Stimulated activated naive CD8-positive, alpha-beta T cell treated with anti-CD3 and anti-CD28 coated beads, Interleukin-15, Interleukin-2, amounts not matched to agents 100 U/mL and 50 U/mL, for 24 hours (primary cell): Measurements from ENCODE around the gene TTLL13.

Experiments used
- ATAC-seq: fragments of 150-1000 bp; cut with Tn5 transposase; one replicate; pipeline ENCODE4 v1.10.0; 2021
- DNase-seq: peaks from one replicate; pipeline ENCODE4 v3.0.0; 2021

Gene TTLL13

DNA sequence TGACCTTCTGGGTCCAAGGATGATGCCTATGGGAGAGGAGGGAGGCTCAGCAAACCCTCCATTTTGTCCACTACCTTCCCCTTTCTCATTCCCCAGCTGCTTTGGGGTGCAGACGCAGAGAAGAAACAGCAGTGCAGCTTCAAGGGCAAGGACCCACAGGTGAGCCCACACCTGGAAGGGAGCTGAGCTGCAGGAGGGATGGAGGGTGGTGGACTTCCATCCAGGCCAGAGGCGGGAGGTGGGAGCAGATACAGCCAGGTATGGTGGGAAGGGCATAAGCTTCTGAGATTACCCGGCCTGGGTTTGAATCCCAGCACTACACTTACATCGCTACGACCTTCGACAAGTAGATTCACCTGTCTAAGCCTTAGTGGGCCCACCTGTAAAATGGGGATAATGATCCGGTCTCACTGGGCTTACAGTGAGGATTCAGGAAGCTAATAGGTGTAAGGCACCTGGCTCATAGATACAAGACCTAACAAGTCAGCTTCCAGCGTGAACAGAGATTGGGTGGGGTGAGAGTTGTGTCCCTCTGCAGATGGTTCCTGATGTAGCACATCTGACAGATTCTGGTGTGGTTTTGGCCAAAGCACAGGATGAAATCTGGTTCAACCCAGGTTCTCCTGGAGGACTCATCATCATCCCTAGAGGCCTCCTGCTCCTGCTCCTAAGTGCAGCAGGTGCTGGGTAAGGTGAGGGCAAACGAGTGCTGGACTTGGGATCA is 31.5 kb upstream of the TTLL13 start:
- DNase-seq, result no peak
- ATAC-seq, result no peak

DNA sequence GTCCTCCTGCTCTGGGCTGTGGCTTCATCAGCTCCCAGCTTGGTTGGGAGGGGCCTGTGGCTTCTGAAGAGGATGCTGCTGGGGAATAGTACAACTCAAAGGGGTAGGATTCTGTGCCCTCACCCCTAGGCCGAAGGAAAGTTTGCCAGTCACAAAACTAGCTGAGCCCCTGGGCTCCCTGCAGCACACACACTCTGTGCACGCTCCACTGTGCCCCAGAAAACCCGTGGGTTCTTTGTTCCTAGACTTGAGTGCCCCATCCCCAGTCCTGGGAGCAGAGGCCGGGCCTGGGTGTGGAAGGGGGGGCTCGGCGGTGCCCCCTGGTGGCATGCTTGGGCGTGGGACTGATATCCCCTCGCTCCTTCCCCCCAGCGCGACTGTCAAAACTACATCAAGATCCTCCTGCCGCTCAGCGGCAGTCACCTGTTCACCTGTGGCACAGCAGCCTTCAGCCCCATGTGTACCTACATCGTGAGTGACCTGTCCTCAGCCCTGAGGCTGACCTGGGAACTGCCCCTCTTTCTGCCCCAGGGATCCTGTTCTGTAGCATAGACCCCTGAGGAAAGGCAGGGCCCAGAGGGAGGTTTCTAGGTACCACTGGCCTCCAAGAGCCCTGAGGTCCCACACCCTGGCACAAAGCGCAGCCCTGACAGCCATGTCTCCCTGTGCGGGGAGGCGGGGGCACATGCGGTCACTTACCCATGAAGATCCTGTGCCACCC is 29.8 kb upstream of the TTLL13 start:
- DNase-seq, result peak; percentile 77
- ATAC-seq, result peak; percentile 82

DNA sequence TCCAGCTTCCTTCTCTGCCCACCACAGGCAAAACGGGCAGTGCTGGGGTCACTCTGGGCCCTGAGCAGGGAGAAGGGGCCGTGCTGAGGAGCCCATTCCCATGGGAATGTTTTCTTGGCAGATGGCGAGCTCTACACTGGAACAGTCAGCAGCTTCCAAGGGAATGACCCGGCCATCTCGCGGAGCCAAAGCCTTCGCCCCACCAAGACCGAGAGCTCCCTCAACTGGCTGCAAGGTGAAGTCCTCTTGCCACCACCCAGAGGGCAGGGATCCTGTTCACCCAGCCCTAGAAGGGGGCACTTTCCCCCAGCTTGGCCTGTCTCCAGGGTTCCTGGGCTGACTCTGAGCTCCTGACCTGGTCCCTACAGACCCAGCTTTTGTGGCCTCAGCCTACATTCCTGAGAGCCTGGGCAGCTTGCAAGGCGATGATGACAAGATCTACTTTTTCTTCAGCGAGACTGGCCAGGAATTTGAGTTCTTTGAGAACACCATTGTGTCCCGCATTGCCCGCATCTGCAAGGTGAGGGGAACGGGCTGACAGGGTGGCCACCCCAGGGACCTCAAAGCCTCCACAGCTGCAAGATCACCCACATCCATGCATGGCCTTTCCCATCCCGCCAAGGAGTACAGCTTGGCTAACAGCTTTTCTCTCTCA is 28.0 kb upstream of the TTLL13 start:
- DNase-seq (peak; percentile 56), ATAC-seq (peak; percentile 29)

DNA sequence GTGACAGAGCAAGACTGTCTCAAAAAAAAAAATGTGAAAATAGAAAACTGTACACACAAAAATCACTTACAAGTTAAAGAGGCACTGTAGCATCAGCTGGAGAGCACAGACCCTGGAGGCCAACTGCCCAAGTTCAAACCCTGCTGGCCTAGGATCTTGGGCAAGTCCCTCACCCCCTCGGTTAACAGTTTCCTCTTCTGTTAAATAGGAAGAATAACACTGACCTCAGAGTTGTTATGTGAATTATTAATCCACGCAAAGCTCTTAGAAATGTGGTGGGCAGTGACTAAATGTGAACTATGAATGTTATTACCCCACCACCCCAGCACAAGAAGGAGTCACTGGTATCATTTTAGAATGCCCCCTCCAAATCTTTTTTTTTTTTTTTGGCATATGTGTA is 26.8 kb upstream of the TTLL13 start:
- DNase-seq, result no peak
- ATAC-seq, result no peak

DNA sequence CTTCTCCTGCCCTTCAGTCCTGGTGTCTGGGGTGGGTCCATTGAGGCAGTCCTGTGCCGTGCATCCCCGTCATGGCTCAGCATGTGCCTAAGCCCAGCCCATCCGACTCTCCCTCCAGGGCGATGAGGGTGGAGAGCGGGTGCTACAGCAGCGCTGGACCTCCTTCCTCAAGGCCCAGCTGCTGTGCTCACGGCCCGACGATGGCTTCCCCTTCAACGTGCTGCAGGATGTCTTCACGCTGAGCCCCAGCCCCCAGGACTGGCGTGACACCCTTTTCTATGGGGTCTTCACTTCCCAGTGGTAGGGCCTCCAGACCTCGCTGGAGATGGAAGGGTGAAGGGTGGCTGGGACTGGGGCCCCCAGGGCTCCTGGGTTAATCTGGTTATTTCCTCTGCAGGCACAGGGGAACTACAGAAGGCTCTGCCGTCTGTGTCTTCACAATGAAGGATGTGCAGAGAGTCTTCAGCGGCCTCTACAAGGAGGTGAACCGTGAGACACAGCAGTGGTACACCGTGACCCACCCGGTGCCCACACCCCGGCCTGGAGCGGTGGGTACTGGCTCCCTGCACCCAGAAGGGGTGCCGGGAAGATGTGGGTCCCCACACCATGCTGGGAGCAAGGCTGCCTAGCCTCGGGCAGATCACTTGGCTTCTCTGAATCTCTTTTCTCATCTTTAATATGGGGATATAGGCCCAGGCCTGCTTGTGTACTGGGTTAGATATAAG is 25.8 kb upstream of the TTLL13 start:
- ATAC-seq, result no peak
- no peak for DNase-seq

DNA sequence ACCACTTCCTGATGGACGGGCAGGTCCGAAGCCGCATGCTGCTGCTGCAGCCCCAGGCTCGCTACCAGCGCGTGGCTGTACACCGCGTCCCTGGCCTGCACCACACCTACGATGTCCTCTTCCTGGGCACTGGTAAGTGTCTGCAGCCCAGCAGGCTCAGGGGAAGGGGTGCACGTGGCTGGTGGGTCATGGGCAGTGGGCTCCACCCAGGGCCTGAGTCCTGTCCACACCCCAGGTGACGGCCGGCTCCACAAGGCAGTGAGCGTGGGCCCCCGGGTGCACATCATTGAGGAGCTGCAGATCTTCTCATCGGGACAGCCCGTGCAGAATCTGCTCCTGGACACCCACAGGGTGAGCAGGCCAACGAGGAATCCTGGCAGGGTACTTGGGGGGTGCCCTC is 24.3 kb upstream of the TTLL13 start:
- no peak for ATAC-seq
- no peak for DNase-seq

DNA sequence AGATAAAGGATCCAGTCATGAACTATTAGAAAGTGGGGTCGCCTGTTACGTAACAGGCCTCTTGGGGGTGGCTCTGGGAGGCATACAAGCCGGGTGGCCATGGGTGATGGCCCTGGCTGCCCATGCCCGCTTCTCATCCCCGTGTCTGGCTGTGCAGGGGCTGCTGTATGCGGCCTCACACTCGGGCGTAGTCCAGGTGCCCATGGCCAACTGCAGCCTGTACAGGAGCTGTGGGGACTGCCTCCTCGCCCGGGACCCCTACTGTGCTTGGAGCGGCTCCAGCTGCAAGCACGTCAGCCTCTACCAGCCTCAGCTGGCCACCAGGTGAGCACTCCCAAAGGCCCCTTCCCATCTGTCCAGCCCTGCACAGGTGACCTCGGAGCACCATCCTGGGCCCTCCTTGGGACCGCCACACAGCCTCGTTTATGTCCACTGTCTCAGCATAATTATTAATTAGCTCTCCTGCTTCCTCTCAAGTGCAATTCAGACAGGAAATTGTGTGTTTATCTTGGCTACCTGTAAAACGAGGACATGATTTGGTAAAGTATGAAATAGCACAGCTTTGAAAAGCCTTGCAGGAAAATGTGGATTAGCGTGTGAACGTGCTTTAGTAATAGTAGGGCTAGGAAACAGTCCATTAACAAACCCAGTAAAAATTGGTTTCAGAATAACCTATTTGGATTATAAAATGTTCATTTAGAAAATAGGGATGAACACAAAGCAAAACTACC is 23.7 kb upstream of the TTLL13 start:
- no peak for DNase-seq

DNA sequence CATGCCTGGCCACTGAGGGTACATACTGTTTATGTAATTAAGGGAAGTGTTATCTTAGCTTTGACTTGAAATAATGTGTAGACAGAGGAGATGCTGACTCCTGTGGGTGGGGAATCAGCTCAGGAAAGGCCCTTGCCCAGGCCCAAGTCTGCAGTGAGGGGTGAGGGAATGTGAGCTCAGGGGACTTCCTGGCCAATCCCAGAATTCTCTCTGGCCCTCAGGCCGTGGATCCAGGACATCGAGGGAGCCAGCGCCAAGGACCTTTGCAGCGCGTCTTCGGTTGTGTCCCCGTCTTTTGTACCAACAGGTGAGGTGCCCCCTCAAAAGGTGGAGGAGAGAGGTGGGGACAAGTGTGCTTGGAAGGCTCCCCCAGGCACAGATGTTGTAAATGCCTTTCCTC is 22.0 kb upstream of the TTLL13 start:
- ATAC-seq (no peak), DNase-seq (no peak)

More for the DNA sequence above, 23.7 kb upstream of the TTLL13 start:
- no peak for ATAC-seq

DNA sequence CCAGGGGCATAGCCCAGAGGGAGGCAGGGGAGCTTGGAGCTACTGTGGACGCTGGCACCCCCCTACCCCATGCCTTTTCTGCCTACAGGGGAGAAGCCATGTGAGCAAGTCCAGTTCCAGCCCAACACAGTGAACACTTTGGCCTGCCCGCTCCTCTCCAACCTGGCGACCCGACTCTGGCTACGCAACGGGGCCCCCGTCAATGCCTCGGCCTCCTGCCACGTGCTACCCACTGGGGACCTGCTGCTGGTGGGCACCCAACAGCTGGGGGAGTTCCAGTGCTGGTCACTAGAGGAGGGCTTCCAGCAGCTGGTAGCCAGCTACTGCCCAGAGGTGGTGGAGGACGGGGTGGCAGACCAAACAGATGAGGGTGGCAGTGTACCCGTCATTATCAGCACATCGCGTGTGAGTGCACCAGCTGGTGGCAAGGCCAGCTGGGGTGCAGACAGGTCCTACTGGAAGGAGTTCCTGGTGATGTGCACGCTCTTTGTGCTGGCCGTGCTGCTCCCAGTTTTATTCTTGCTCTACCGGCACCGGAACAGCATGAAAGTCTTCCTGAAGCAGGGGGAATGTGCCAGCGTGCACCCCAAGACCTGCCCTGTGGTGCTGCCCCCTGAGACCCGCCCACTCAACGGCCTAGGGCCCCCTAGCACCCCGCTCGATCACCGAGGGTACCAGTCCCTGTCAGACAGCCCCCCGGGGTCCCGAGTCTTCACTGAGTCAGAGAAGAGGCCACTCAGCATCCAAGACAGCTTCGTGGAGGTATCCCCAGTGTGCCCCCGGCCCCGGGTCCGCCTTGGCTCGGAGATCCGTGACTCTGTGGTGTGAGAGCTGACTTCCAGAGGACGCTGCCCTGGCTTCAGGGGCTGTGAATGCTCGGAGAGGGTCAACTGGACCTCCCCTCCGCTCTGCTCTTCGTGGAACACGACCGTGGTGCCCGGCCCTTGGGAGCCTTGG is 21.3 kb upstream of the TTLL13 start:
- DNase-seq (no peak), ATAC-seq (no peak)

DNA sequence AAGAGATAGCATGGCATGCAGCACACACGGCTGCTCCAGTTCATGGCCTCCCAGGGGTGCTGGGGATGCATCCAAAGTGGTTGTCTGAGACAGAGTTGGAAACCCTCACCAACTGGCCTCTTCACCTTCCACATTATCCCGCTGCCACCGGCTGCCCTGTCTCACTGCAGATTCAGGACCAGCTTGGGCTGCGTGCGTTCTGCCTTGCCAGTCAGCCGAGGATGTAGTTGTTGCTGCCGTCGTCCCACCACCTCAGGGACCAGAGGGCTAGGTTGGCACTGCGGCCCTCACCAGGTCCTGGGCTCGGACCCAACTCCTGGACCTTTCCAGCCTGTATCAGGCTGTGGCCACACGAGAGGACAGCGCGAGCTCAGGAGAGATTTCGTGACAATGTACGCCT is 20.4 kb upstream of the TTLL13 start:
- DNase-seq, result no peak
- ATAC-seq, result no peak

DNA sequence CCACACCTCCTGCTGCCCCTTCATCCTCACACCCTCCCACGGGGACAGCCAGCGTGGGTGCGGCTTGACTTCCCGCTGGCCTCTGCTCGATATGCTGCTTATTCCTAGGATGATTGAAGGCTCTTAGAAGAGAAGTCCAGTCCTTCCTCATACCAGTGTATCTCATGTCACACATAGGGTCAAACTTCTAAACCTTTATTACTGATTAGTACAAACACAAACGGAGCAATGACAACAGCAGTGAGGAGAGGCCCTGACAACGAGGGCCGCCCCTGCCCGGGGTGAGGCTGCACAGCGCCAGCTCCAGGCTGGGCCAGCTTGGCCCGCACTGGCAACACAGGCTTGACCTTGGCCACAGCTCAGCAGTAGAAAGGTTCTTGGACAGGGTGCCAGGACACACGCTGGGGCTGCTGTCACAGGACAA is 19.3 kb upstream of the TTLL13 start:
- ATAC-seq, result no peak
- no peak for DNase-seq

DNA sequence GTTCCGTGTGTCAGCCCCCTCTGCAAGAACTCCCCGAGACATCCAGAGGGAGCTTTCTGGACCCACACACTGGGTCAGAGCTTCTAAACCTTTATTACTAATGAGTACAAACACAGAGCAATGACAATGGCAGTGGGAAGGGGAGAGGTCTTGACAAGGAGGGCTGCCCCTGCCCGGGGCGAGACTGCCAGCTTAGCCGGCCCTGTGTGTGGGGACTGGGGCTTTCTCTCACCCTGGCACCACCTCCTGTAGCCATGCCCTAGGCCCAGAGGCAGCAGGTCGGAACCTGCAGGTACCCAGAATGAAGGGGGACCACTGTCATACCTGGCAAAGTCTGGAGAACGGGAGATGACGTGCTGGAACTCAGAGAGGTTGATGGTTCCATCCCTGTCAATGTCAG is 18.7 kb upstream of the TTLL13 start:
- no peak for ATAC-seq
- no peak for DNase-seq

DNA sequence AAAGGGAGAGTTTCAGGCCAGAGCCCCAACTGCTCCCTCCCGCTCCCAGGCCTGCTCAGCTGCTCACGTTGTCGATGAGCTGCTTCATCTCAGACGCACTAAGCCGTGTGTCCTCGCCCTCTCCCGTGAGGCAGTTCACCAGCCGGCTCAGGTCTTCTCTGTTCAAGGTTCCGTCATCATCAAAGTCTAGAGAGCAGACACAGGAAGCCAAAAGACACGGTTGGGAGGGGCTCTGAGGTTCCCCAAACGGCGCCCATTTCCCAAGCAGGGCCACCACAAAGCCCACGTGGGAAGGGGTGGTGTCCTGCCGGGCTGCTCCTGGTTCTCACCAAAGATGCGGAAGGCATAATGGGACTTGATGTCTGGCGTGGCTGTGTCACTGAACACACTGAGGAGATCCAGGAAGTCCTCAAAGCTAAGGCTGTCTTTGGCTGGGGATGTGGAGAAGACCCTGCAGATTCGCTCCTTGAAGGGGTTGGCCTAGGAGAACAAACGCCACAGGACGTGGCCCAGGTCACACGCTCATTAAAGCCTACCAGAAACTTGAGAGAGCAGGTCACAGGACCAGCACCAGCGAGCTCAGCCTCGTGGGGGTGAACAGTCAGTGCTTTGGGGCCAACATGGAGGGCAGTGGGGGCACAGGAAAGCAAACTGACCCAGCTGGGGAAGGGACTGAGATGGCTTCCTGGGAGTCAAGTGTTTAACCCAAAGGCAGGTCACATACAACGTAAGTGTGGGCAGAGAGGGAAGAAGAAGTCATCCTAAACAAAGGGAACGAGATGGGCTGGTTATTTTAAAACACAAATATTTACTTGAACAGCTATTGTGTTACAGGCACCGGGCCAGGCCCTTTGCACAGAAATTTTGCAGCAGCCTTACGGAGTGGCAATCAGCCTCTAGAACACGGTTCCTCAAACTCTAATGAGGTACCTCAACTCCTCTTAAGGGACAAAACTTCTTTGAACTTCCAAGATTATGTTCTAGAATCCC is 18.0 kb upstream of the TTLL13 start:
- DNase-seq (peak; percentile 69), ATAC-seq (peak; percentile 28)

DNA sequence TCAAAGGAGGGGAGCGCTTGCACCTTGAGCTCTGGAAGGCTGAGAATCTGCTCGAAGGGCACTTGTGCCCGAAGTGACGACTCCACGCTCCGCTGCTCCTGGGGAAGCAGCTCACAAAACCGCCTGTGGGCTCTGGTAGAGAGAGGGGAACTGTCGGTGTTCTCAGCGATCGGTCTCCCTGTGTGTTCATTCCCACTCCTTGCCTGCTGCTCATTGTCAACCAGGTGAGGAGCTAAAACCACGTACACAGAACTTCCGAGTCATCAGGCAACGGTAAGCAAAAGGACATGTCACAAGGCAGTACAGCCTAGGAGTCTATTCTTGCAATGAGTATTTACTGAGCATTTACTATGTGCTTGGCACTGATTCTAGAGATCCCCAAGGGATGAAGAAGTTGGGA is 17.2 kb upstream of the TTLL13 start:
- no peak for ATAC-seq
- no peak for DNase-seq

DNA sequence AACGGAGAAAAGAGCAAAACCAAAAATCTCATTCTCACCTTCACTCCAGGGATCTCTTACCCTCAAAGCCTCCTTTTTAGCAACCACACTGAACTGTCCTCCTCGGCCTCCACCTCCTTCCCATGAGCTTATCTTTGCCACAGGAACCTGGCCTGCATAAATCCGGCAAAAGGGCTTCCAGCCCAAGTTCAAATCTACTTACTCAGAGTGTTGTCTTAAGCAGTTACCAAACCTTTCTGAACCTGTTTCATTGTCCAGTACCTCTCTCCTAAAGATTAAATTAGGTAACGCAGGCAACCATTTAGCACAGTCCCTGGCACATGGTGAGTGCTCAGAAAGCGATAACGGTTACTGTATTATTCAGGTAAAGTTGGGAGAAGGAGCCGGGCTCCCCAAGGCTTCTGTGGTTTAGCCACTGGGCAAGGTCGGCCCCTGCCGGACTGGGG is 16.4 kb upstream of the TTLL13 start:
- DNase-seq (no peak), ATAC-seq (no peak)

DNA sequence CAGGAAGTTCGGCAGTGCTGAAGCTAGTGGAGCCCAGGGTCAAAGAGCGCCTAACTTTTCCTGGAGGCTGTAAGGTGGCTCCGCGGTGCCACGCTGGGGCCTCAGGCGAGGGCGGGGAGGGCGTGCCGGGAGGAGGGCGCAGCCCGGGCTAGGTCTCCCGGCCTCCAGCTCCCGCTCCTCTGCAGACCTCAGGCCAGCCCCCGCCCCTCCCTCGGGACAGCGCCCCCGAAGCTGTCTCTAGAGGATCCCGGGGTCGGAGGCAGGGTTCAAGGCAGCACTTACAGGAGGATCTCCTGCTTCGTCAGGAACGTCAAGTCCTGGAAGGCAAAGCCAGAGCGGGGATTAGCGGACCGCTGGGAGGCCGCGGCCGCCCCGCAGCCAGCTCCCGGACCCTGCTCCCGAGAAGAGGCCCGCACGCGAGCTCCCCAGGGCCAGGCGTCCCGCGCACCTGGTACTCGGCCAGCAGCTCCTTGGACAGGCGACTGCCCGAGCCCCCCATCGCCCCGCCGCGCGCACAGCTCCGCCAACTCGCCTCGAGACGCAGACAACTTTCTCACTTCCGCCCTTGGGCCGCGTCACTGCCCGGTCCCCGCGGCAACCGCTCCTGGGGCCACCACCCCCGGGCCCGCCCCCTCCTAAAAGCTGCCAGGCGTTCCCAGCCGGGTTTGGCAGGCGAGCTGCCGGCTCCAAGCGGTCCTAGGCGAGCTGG is 15.8 kb upstream of the TTLL13 start, which contains the start of gene CIB1:
CIB1 (minus strand) TSS at position 555 of the 709 bp plus-strand sequence; CDS start at position 499, 56 bp downstream.
- peak; percentile 91 for ATAC-seq
- DNase-seq, result peak; percentile 97

DNA sequence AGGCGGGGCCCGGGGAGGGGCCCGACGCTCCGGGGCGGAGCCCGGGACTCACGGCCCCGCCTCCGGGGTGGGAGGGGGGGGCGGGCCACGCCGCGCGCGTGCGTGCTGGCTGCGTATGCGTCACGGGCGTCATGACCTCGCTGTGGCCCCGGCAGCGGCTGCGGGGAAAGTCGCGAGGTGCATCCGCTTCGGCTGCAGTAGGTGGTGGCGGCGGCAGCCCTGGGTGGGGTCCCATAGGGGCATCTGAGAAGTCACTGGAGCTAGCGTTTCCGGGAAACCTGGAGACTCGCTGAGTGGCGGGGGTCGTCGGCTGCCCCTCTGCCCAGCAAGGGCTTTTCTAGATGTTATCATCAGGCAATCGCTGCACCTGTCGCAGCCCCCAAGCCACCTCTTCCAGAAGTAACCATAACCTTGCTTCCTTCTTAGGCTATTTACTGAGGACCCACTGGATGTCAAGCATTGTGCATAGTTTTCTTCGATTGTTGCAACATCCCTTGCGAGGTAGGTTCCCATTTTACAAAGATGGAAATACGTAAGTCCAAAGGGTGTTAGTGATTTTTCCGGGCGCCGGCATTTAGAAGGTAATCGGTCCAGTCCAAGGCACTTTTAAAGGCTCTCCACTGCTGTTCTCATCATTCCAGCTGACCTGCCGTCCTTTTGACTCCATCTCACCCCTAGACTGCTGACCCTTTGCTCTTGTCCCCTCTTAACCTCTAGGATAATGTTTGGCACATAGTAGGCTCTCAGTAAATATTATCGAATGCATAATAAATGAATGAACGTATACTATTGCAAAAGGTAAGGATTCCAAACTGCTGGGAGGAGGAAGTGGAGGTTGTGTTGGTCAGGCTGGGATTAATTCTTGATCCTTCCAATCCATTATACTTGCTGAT is 15.0 kb upstream of the TTLL13 start, which contains the start of gene GDPGP1:
GDPGP1 (plus strand) TSS at position 114 of the 893 bp plus-strand sequence. CDS start 6,700 bp downstream, outside the sequence.
- no peak for DNase-seq

More for the DNA sequence above, 15.0 kb upstream of the TTLL13 start, which contains the start of gene GDPGP1:
- no peak for ATAC-seq
